IPS-18c (cell line): ENCODE data around the gene FBXW2.
"Not testable (repeated sequence)": the region's sequence is repeated elsewhere in the genome, so short reads cannot be mapped to it uniquely, and the experiment has no call there.

ENCODE experiments used
- H3K4me3 ChIP-seq: 2 replicates; pipeline ENCODE4 v1.7.0; 2013; ENCODE audit warnings: low read depth, mild to moderate bottlenecking, low read length, moderate library complexity; ENCODE audit not compliant: insufficient read depth
- H3K9me3 ChIP-seq: one replicate; pipeline ENCODE4 v1.6.1; 2013; ENCODE audit warnings: mild to moderate bottlenecking, low read length, moderate library complexity; ENCODE audit not compliant: control insufficient read depth, insufficient read depth

The FBXW2 gene

DNA sequence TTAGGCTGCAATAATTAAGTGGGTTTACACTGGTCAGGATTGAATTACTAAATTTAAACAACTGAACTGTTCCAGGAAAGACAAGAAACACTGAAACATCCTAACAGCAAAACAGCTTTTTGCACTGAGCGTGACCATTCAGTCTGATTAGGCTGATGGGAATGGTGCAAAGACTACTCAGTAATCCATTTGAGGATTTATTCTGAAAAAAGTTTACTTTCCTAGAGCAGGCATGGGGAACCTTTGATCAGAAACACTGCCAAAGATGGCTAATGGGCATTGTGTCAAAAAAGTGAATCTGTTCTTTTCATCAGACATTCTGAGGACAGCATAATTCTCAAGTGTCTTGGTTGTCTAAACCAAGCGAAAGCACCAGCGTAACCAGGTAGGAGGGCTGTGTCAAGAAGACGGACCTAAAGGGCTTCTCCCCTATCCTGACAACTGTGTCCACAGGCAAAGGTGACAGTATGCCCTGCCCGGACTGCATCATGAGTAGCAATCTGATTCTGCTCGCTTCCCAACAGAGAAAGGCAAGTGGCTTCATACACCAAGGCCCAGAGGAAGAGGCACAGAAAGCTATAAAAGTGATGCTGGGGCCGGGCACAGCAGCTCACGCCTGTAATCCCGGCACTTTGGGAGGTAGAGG is 33.3 kb downstream of the FBXW2 start:
- Histone ChIP-seq H3K4me3 (no peak overlapping the region), H3K9me3 (no peaks in the 10 kb centered on the region)

DNA sequence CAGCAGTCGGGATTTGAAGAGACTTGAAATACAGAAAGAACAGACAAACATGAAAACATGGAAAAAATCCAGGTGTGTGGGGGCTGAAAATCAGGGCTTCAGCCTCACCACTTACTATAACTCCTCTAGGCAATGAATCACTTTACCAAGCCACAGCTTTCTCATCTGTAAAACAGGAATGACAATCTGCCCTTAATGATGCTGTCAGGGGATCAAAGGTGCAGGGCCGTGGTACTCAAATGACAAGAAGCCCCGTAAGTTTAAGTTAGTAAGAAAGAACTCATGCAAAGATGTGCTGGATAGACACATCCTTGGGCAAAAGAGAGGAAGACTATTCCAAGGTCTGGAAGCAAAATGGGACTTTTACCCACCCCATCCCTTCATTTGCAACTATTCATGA is 34.7 kb downstream of the FBXW2 start:
- Histone ChIP-seq H3K9me3 (no peaks in the 10 kb centered on the region), H3K4me3 (no peak overlapping the region)

DNA sequence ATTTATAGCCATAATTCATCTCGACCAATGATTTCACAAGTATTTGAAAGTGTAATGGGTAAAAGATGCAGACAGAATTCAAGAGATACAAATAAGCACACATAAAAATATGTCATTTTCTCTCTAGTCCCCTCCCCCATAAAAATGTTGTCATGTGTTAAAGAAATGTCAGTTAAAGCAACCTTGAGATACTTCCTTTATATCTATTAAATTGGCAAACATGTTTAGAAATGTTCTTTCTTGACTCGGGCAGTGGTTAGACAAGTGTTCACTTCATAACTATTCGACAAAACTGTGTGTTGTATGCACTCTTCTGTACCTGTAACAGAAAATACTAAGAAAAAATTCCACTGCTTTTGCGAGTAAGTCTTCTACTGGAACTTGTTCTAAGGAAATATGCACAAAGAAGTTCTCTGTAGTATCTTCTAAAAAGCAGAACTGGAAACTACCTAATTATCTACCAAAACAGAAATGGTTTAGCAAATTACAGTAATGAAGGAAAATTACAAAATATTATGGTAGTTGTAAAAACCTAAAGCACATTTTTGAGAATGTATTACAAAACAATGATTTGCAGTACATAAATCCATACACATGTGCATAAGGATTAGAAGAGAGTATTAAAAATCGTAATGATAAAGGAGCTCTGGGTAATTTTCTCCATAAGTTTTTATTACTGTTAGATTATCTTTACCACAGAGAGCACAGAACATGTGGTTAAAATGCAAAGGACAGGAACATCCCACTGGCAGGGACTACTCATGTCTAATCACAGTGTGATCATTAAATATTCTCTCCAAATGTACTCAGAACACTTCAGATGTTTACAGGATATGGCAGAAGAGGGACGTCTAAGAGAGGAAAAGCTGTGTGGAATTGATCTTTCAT is 35.9 kb downstream of the FBXW2 start:
- no peak overlapping the region for H3K4me3 ChIP-seq
- no peaks in the 10 kb centered on the region for H3K9me3 ChIP-seq

DNA sequence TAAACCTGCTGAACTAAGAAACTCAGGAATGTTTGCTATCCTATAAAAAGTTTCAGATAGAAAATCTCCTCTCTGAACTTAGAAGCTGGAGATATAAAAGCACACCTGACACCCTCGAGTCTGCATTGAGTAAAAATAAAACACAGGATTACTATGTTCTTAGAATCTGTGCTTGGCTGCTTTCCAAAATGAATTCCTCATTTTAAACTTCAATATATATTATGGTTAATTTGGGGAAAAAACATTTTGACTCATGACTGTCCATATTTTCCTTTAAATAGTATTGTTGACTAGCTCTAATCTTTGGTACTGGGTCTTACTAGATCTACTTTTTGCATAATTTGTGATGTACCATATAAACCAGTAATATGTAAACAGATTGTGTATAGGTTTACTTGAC is 36.7 kb downstream of the FBXW2 start:
- Histone ChIP-seq H3K9me3 (no peaks in the 10 kb centered on the region), H3K4me3 (no peak overlapping the region)

DNA sequence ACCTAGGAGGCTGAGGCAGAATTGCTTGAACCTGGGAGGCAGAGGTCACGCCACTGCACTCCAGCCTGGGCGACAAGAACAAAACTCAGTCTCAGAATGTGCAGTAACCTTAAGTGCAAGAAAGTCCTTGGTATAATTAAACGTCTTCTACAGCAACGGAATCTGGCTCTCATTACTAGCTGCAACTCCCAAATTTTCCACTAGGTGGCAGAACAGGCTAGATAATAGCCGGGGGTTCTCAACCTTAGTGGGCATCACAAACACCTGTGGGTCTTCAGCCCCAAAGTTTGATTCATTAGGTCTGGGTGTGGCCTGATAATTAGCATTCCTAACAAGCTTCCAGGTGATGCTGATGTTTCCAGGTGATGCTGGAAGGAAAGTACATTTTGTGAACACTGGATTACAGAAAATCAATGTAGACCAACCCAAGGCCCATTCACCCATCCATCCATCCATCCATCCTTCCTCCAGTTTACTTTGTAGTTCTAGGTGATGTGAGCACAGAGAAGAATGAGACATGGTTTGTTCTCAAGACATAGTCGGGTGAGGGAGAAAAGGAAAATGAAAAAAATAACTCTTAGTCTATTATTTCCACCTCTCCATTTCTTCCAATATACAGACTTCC is 37.3 kb downstream of the FBXW2 start:
- Histone ChIP-seq H3K9me3 (no peaks in the 10 kb centered on the region), H3K4me3 (no peak overlapping the region)

DNA sequence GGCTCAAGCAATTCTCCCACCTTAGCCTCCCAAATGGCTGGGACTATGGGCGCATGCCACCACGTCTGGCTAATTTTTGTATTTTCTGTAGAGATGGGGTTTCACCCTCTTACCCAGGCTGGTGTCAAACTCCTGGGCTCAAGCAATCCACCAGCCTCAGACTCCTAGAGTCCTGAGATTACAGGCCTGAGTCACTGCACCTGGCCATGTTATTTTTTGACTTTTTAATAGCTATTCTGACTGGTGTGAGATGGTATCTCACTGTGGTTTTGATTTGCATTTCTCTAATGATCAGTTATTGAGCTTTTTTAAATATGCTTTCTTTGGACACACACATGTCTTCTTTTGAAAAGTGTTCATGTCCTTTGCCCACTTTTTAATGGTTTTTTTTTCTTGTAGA is 38.2 kb downstream of the FBXW2 start:
- Histone ChIP-seq H3K9me3 (no peaks in the 10 kb centered on the region), H3K4me3 (no peak overlapping the region)

DNA sequence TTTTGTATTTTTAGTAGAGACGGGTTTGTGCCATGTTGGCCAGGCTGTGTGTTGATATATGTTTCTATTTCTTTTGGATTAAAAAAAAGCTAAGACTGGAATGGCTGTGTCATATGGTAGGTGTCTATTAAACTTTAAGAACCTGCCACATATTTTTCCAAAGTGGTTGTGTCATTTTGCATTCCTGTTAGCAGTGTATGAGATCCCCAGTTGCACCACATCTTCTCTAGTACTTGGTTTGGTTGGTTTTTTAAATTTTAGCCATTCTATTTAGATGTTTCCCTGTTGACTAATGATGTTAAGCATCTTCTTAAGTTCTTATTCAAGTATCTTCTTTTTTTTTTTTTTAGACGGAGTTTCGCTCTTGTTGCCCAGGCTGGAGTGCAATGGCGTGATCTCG is 42.8 kb downstream of the FBXW2 start:
- H3K9me3 ChIP-seq = peaks cover 2% of the 10 kb centered on the region

DNA sequence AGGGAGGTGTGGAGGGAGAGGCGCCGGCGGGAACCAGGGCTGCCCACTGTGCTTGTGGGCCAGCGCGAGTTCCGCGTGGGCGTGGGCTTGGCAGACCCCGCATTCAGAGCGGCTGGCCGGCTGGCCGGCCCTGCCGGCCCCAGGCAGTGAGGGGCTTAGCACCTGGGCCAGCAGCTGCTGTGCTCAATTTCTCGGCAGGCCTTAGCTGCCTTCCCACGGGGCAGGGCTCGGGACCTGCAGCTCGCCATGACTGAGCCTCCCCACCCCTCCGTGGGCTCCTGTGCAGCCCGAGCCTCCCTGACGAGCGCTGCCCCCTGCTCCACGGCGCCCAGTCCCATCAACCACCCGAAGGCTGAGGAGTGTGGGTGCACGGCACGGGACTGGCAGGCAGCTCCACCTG is 46.9 kb downstream of the FBXW2 start:
- not testable (repeated sequence) for H3K4me3 ChIP-seq, H3K9me3 ChIP-seq

More for the DNA sequence above, 42.8 kb downstream of the FBXW2 start:
- H3K4me3 ChIP-seq = no peak overlapping the region

DNA sequence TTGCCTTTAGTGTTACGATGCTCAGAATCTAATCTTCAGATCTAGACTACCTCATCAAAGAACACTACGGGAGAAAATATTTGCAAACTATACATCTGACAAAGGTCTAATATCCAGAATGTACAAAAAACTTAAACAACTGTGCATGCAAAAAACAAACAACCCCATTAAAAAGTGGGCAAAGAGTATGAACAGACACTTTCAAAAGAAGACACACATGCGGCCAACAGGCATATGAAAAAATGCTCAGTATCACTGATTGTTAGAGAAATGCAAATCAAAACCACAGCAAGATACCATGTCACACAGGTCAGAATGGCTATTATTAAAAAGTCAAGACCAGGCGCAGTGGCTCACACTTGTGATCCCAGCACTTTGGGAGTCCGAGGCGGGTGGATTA is 47.9 kb downstream of the FBXW2 start:
- peaks cover 2% of the 10 kb centered on the region for H3K9me3 ChIP-seq
- no peak overlapping the region for H3K4me3 ChIP-seq

DNA sequence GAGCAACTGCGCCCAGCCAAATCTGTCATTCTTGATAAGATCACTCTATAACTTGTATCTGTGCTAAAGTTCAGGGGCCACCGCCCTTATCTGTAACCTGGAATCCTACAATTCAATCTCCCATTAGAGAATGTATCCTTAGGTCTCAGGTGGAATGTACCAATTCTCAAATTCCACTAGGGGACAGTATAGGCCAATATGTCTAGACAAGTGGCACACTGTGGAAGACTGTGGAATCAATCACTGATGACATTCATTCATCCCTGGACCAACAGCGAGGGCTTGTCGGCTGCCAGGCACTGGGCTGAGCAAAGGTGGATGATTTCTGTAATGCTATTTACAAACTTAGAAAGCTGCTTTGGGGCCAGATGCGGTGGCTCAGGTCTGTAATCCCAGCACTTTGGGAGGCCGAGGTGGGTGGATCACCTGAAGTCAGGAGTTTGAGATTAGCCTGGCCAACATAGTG is 50.2 kb downstream of the FBXW2 start:
- Histone ChIP-seq H3K4me3 (no peak overlapping the region), H3K9me3 (peaks cover 2% of the 10 kb centered on the region)

DNA sequence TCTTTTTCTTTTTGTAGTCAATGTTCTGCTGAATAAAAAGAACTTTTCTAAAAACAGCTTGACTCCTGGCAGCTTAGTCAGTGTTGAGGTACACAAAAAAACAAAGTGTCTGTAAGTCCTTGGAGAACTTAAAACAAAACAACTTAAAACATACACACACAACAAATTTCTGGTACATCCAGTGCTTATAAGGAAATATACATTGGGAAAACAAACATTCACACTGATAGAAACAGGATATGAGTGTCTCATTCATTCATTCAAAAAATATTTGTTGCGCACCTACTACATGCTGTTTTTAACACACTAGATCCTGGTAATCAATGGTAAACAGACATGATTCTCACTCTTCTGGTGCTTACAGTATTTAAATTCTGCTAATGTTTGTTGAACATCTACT is 51.5 kb downstream of the FBXW2 start:
- H3K4me3 ChIP-seq = no peak overlapping the region
- H3K9me3 ChIP-seq = no peaks in the 10 kb centered on the region

DNA sequence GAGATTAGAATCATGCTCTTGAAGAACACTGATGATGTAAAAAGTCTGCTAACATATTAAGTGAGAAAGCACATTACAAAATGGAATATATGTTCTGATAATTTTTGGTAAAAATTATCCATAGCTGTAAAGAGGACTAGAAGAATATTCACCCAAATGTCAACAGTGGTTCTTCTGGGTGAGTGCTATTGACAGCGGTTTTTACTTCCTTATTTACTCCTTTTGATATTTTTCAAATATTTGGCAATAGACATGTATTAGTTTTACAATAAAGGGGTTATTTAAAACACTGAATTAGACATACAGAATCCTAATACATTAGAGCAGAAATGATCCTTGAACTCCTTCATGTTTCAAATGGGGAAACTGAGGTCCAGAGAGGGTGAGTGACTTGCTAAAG is 52.0 kb downstream of the FBXW2 start:
- Histone ChIP-seq H3K4me3 (no peak overlapping the region), H3K9me3 (no peaks in the 10 kb centered on the region)

DNA sequence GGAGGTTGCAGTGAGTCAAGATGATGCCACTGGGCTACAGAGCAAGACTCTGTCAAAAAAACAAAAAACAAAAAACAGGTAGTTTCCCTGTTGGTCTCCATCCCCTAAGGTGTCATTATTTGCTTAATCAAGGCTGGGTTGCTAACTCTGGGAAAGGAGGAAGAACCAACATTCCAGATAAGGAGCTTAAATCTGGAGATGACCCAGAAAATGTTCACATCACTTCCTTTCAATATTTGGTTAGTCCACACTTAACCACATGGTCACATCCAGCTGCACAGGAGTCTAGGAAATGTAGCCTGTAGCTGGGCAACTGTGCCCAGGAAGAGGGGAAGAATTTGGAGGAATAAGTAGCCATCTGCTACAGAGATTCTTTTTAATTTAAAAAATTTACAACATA is 53.1 kb downstream of the FBXW2 start:
- Histone ChIP-seq H3K4me3 (no peak overlapping the region), H3K9me3 (no peaks in the 10 kb centered on the region)

DNA sequence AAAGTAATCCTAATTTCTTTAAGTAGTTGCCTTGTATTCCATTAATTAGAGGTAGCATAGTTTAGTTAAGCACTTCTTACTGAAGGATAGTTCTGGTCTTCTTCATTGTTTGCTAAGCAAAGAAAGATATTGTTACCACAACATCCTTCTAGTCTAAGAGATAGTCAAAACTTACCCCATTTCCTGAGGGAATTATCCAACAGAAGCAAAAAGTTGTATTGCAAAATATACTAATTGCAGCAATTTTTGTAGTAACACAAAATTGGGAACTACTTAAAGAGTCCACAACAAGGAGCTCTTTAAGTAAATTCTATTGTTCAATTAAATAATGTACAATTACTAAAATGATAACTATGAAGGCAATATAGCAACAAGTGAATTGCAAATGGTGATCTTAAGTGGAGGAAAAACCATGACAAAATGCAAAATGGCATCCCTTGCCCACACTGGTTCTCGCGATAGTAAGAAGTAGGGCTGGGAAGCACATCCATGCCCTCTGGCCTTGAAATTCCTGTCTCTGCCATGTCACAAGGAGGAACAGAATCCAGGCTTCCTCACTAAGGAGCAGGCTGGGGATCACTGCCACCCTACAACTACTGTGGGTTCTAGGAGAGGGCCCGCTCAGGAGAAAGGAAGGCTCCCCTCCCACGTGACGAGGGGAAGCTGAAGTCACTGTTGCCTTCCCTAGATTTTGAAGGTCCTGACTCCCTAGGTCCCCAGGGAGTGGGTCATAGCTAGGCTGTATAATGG is 55.6 kb downstream of the FBXW2 start:
- H3K9me3 ChIP-seq = no peaks in the 10 kb centered on the region
- no peak overlapping the region for H3K4me3 ChIP-seq

DNA sequence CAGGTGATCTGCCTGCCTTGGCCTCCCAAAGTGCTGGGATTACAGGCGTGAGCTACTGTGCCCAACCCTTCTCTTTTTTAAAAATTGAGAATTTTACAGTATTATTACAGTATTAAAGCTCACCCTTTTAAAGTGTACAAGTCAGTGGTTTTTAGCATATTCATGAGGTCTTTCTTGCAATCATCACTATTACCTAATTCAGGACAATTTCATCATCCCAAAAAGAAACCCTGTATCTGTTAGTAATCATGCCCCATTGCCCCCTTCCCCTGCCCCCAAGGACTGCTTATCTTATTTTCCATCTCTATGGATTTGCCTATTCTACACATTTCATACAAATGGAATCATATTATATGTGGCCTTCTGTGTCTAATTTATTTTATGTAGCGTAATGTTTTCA is 56.3 kb downstream of the FBXW2 start:
- H3K9me3 ChIP-seq = no peaks in the 10 kb centered on the region

DNA sequence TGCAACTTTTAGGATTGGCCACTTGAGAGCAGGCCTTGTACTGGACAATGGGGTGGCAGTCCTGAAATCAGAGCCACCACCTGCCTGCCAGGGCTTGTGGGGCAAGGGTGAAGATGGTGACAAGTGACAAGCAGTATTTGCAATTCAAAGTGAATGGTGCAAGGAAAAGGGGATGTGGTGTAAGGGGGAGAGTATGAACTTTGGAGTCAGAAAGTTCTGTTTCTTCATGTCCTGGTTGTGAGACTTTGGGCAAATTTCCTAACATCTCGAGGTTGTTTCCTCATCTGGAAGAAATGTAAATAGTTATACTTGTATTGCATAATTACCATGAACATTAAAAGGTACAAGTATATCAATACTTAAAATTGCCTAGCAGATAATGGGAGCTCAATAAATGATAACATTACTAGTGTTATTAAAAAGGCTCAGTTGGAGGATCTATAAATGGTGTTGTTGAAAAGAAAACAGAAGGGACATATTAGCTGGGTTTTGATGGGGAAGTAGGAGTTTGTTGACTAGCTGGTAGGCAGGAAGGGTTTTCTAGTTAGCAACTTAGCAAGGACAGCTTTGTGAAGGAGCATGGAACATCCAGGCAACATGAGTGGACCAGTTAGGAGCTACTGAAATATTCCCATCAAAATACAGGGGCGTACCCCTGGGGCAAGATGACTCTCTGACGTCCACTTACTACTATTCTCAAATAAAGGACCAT is 57.6 kb downstream of the FBXW2 start:
- H3K9me3 ChIP-seq = no peaks in the 10 kb centered on the region
- no peak overlapping the region for H3K4me3 ChIP-seq

More for the DNA sequence above, 56.3 kb downstream of the FBXW2 start:
- H3K4me3 ChIP-seq = no peak overlapping the region
